Esophagus muscularis mucosa (tissue), 4 donors: ENCODE measurements around the gene CRTAP. TPM values are rescaled to one million over a fixed set of nuclear protein-coding genes. Genes with fewer than 3 reads are reported as not detected.
"Not testable (repeated sequence)": the region's sequence is repeated elsewhere in the genome, so short reads cannot be mapped to it uniquely, and the experiment has no call there.

Source experiments
- DNase-seq: peaks from one replicate; pipeline ENCODE4 v3.0.0-alpha.2; 2017; ENCODE audit errors: extremely low spot score
- H3K27ac ChIP-seq, 4 donors: fragments of 200-600 bp; sonication (generic); replicated peaks in 1 of 4; 1 replicate in 3 of 4; 2 replicates in 1 of 4; pipeline ENCODE4 v1.5.1; 2016 to 2019; ENCODE audit warnings: mild to moderate bottlenecking in 1 of 4
- H3K27me3 ChIP-seq, 4 donors: fragments of 200-600 bp; sonication (generic); one replicate each; pipeline versions ENCODE4 v1.5.1 to v1.6.0; 2016 to 2019
- H3K36me3 ChIP-seq, 4 donors: fragments of 200-600 bp; sonication (generic); one replicate each; pipeline ENCODE4 v1.5.1; 2016 to 2019
- H3K4me1 ChIP-seq, 4 donors: fragments of 200-600 bp; sonication (generic); one replicate each; pipeline ENCODE4 v1.5.1; 2016 to 2019
- H3K4me3 ChIP-seq, 4 donors: fragments of 200-600 bp; sonication (generic); 1 replicate in 2 of 4; 2 replicates in 2 of 4; pipeline ENCODE4 v1.5.1; 2016 to 2019; ENCODE audit warnings: mild to moderate bottlenecking in 4 of 4, moderate library complexity in 1 of 4
- H3K9me3 ChIP-seq, 4 donors: fragments of 200-600 bp; sonication (generic); 1 replicate in 3 of 4; 2 replicates in 1 of 4; pipeline ENCODE4 v1.5.1; 2016 to 2019
- CTCF ChIP-seq, 3 experiments: fragments of 200-600 bp in 2 of 3; fragments of 450-650 bp in 1 of 3; sonication (generic) in 2 of 3; IDR thresholded peaks; one replicate each; pipeline ENCODE4 v1.5.1; 2017 to 2019; ENCODE audit warnings: antibody characterized with exemption in 3 of 3, mild to moderate bottlenecking in 2 of 3, moderate library complexity in 1 of 3
- EP300 ChIP-seq: sonication (generic); formaldehyde crosslinking; IDR thresholded peaks from one replicate; pipeline ENCODE4 v1.6.1; 2017; ENCODE audit warnings: antibody characterized with exemption
- POLR2A ChIP-seq: fragments of 450-650 bp; IDR thresholded peaks from one replicate; pipeline ENCODE4 v1.6.1; 2017; ENCODE audit warnings: antibody characterized with exemption, moderate library complexity, mild to moderate bottlenecking, low read depth
- POLR2AphosphoS5 ChIP-seq, 2 donors: sonication (generic); formaldehyde crosslinking; IDR thresholded peaks; one replicate each; pipeline ENCODE4 v1.6.1; 2017; ENCODE audit warnings: antibody characterized with exemption in 2 of 2
- WGBS: methylation state at CpG from one replicate; pipeline ENCODE4 v1.1.5; 2018; 5-methylcytosine and 5-hydroxymethylcytosine counted together
- intact Hi-C: fragments of 100-400 bp; cut with DNase I; formaldehyde crosslinking; loops from one replicate; pipeline ENCODE4 v1.15.1; 2023
- total RNA-seq, 4 donors: library from RNA; depleted of rRNA; stranded (reverse); fragments of >200 nt; gene quantifications; one replicate each; pipeline versions ENCODE4 v1.1.0 to v1.2.1, GENCODE V29; 2016

CRTAP gene
- total RNA-seq = 100 to 1,000 TPM; 187 to 282 (median 237) TPM

- DNase-seq = peak; percentile 98
- TF ChIP-seq POLR2AphosphoS5 (IDR thresholded peaks at IDR 0.05) (peak; percentile 60 to 72), POLR2A (no peak), EP300 (no peak), CTCF (IDR thresholded peaks at IDR 0.05) (peak in 2 of 3 experiments; percentile 7)
- H3K27me3 ChIP-seq = no peaks in the 10 kb centered on the region
- no peaks in the 10 kb centered on the region for H3K9me3 ChIP-seq
- H3K27ac ChIP-seq = peak within 1 kb of the TSS; percentile 94 to 99 (median 97)
- H3K4me1 ChIP-seq = peaks cover 8 to 56% (median 49%) of the 10 kb centered on the region in 4 donors
- H3K36me3 ChIP-seq = no peaks in the 10 kb centered on the region
- H3K4me3 ChIP-seq = peak within 1 kb of the TSS; percentile 69 to 91 (median 80)
- under 1% methylated on average over 51 of the region's 98 CpGs for WGBS
- intact Hi-C loops = loop anchor here (2.0 kb wide), 1 partner anchor 17 kb away; the partner anchor contains the start of genes GLB1 and TMPPE
These were observed at the start of gene CRTAP for GRCh38 chr3:33113772-33114621. Gene CRTAP (plus strand): TSS chr3:33114014. CDS start chr3:33114078, 64 bp downstream.

GRCh38 chr3:33064929-33065328 lies 48.9 kb upstream of the CRTAP start:
- H3K4me3 ChIP-seq = no peak overlapping the region
- no peaks in the 10 kb centered on the region for H3K4me1 ChIP-seq
- H3K9me3 ChIP-seq = no peaks in the 10 kb centered on the region
- peaks cover 14 to 94% (median 65%) of the 10 kb centered on the region in 4 donors for H3K36me3 ChIP-seq
- H3K27ac ChIP-seq = no peak overlapping the region
- intact Hi-C loops = no loop called here
- H3K27me3 ChIP-seq = no peaks in the 10 kb centered on the region
- TF ChIP-seq EP300 (no peak), POLR2AphosphoS5 (IDR thresholded peaks at IDR 0.05) (no peak), POLR2A (no peak), CTCF (IDR thresholded peaks at IDR 0.05) (no peak)
- 100% methylated on average over 2 of the region's 2 CpGs for WGBS
- peak; percentile 66 for DNase-seq

GRCh38 chr3:33067484-33067883 lies 46.3 kb upstream of the CRTAP start:
- Histone ChIP-seq H3K36me3 (peaks cover 18 to 96% (median 66%) of the 10 kb centered on the region in 4 donors), H3K27me3 (no peaks in the 10 kb centered on the region), H3K9me3 (no peaks in the 10 kb centered on the region), H3K4me3 (no peak overlapping the region), H3K27ac (no peak overlapping the region), H3K4me1 (no peaks in the 10 kb centered on the region)
- intact Hi-C loops = no loop called here
- TF ChIP-seq POLR2AphosphoS5 (IDR thresholded peaks at IDR 0.05) = no peak
- no peak for TF ChIP-seq EP300
- no peak for TF ChIP-seq POLR2A
- TF ChIP-seq CTCF (IDR thresholded peaks at IDR 0.05) = no peak
- no peak for DNase-seq
- WGBS = 92% methylated on average over 3 of the region's 3 CpGs

- H3K27me3 ChIP-seq, DNase-seq, H3K4me1 ChIP-seq, H3K9me3 ChIP-seq, intact Hi-C loops, H3K27ac ChIP-seq, H3K4me3 ChIP-seq: not testable (repeated sequence)
- WGBS = 48% methylated on average over 3 of the region's 3 CpGs
- peaks cover 17 to 77% (median 52%) of the 10 kb centered on the region in 4 donors for H3K36me3 ChIP-seq
These were observed 44.0 kb upstream of the CRTAP start for GRCh38 chr3:33069862-33070261.

GRCh38 chr3:33071181-33071580 lies 42.6 kb upstream of the CRTAP start:
- TF ChIP-seq POLR2AphosphoS5 (IDR thresholded peaks at IDR 0.05) (no peak), EP300 (no peak), POLR2A (no peak), CTCF (IDR thresholded peaks at IDR 0.05) (no peak)
- Histone ChIP-seq H3K4me3 (no peak overlapping the region), H3K9me3 (no peaks in the 10 kb centered on the region), H3K27ac (no peak overlapping the region), H3K4me1 (peaks cover 0 to 19% (median 7%) of the 10 kb centered on the region in 4 donors), H3K36me3 (peaks cover 9 to 68% (median 43%) of the 10 kb centered on the region in 4 donors), H3K27me3 (no peaks in the 10 kb centered on the region)
- intact Hi-C loops = no loop called here
- DNase-seq = no peak
- WGBS = 93% methylated on average over 4 of the region's 4 CpGs
